Right lobe of liver (tissue), 4 donors: Measurements from ENCODE around the gene APP.
"Not testable (repeated sequence)": the region's sequence is repeated elsewhere in the genome, so short reads cannot be mapped to it uniquely, and the experiment has no call there.

ENCODE experiments used
- POLR2A ChIP-seq: fragments of 450-650 bp; IDR thresholded peaks from one replicate; pipeline ENCODE4 v1.6.1; 2017; ENCODE audit warnings: antibody characterized with exemption, mild to moderate bottlenecking
- TF ChIP-seq, protein P1 (sequence below), 4 donors: fragments of 200-600 bp in 3 of 4; fragments of 450-650 bp in 1 of 4; IDR thresholded peaks; one replicate each; pipeline versions ENCODE4 v1.5.1 to v1.8.0; 2016 to 2022; ENCODE audit warnings: antibody characterized with exemption in 4 of 4, mild to moderate bottlenecking in 2 of 4
- donor health status: DM: no; HTN: no; CAD: no.
- donor health status: DM: no; HTN: no; CAD: no.
- donor health status: DM: no; HTN: yes; CAD: no.

DNA sequence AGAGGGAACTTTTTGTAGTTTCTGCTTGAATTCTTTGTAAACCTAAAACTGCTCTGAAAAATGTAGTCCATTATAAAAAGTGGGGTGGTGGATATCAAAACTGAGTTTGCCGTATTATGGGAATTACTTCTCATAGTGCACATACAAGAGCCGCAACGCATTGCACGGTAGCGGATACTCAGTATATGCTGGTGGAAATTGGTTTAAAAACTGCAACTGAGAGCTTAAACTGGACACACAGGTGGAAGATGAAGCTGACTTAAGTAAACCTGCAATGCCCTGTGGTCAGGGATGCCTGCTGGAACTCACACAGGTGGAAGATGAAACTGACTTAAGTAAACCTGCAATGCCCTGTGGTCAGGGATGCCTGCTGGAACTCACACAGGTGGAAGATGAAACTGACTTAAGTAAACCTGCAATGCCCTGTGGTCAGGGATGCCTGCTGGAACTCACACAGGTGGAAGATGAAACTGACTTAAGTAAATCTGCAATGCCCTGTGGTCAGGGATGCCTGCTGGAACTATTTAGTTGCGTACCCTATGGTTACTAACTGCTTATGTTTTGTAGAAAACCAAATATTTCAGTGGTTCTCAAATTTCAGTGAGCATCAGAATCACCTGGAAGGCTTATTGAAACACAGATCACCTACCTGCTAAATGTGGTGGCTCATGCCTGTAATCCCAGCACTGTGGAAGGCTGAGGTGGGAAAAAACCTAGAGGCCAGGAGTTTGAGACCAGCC, 147.8 kb downstream of the APP start:
- TF ChIP-seq, protein P1, sequence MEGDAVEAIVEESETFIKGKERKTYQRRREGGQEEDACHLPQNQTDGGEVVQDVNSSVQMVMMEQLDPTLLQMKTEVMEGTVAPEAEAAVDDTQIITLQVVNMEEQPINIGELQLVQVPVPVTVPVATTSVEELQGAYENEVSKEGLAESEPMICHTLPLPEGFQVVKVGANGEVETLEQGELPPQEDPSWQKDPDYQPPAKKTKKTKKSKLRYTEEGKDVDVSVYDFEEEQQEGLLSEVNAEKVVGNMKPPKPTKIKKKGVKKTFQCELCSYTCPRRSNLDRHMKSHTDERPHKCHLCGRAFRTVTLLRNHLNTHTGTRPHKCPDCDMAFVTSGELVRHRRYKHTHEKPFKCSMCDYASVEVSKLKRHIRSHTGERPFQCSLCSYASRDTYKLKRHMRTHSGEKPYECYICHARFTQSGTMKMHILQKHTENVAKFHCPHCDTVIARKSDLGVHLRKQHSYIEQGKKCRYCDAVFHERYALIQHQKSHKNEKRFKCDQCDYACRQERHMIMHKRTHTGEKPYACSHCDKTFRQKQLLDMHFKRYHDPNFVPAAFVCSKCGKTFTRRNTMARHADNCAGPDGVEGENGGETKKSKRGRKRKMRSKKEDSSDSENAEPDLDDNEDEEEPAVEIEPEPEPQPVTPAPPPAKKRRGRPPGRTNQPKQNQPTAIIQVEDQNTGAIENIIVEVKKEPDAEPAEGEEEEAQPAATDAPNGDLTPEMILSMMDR (IDR thresholded peaks at IDR 0.05), result not testable (repeated sequence)
- not testable (repeated sequence) for TF ChIP-seq POLR2A
